Adrenal gland (tissue), 12 donors: ENCODE measurements around the gene LIPC. TPM values are rescaled to one million over a fixed set of nuclear protein-coding genes. Genes with fewer than 3 reads are reported as not detected.

ENCODE experiments used
- DNase-seq, 7 donors: peaks; one replicate each; pipeline ENCODE4 v3.0.0-alpha.2; 2019 to 2020
- H3K27ac ChIP-seq, 5 donors: fragments of 200-600 bp; sonication (generic) in 4 of 5; 1 replicate in 3 of 5; 2 replicates in 2 of 5; pipeline versions ENCODE4 v1.5.1 to v1.8.0; 2016 to 2020; ENCODE audit warnings: mild to moderate bottlenecking in 1 of 5
- H3K27me3 ChIP-seq: fragments of 200-600 bp; 2 replicates; pipeline ENCODE4 v1.8.0; 2021
- H3K36me3 ChIP-seq, 2 donors: fragments of 200-600 bp; replicated peaks in 1 of 2; 1 replicate in 1 of 2; 2 replicates in 1 of 2; pipeline versions ENCODE4 v1.5.1 to v1.8.0; 2018 to 2022
- H3K4me1 ChIP-seq, 2 donors: fragments of 200-600 bp; replicated peaks in 1 of 2; 1 replicate in 1 of 2; 2 replicates in 1 of 2; pipeline versions ENCODE4 v1.5.1 to v1.8.0; 2018 to 2021
- H3K4me3 ChIP-seq, 4 donors: fragments of 200-600 bp; sonication (generic) in 3 of 4; one replicate each; pipeline ENCODE4 v1.5.1; 2016 to 2018
- H3K9me3 ChIP-seq, 3 donors: fragments of 200-600 bp; sonication (generic) in 1 of 3; replicated peaks in 1 of 3; 1 replicate in 2 of 3; 2 replicates in 1 of 3; pipeline versions ENCODE4 v1.5.1 to v1.8.0; 2016 to 2021
- CTCF ChIP-seq, 6 experiments: fragments of 450-650 bp in 4 of 6; fragments of 200-600 bp in 2 of 6; sonication (generic) in 1 of 6; IDR thresholded peaks; 1 replicate in 5 of 6; 2 replicates in 1 of 6; pipeline versions ENCODE4 v1.5.1 to v1.8.0; 2016 to 2021; ENCODE audit warnings: antibody characterized with exemption in 6 of 6, mild to moderate bottlenecking in 2 of 6, moderate library complexity in 1 of 6
- POLR2A ChIP-seq, 2 donors: fragments of 450-650 bp; IDR thresholded peaks; one replicate each; pipeline ENCODE4 v1.6.1; 2017; ENCODE audit warnings: antibody characterized with exemption in 2 of 2, mild to moderate bottlenecking in 2 of 2, moderate library complexity in 1 of 2
- WGBS, 4 donors: extraction: QIAGEN DNeasy Blood & Tissue Kit in 2 of 4; methylation state at CpG; one replicate each; pipeline versions ENCODE4 v1.1.5 to v1.1.7; 2013 to 2017; 5-methylcytosine and 5-hydroxymethylcytosine counted together
- intact Hi-C, 2 donors: fragments of 100-400 bp; cut with DNase I; formaldehyde crosslinking; loops; one replicate each; pipeline versions ENCODE4 v1.14.1 to v1.15.0; 2022 to 2023
- polyA plus RNA-seq, 3 donors: library from polyadenylated mRNA; stranded (reverse); fragments of 200-250 nt in 2 of 3; fragments of 350-450 nt in 1 of 3; fragmentation: Illumina TruSeq in 1 of 3; extraction: RNeasy Lipid Tissue Mini Kit (QIAGEN cat#74804) in 1 of 3; gene quantifications; one replicate each; pipeline ENCODE4 v1.2.3, GENCODE V29; 2013 to 2014
- total RNA-seq, 9 donors: library from RNA; depleted of rRNA in 4 of 9; stranded (reverse); fragments of >200 nt in 4 of 9; fragments of 120-200 nt in 1 of 9; fragmentation: NEBNext Ultra II Directional in 1 of 9; extraction: Animal tissue kit (Norgen Biotek cat#: 25700) in 1 of 9; gene quantifications; one replicate each; pipeline versions ENCODE4 v1.1.0 to v1.2.4, GENCODE V29; 2013 to 2023
- donor health status: healthy with polysubstance abuse.
- donor health status: Bipolar disorder and iron deficiency.
- donor health status: DM: yes; HTN: yes; CAD: no.
- donor health status: DM: no; HTN: no; CAD: no.
- donor health status: DM: no; HTN: no; CAD: no.
- donor health status: DM: yes; HTN: yes; CAD: no.

The LIPC gene
- total and polyA plus RNA-seq, 12 donors: 0.11 to 1.0 (median 0.24) TPM; not detected in 5

- Histone ChIP-seq H3K4me3 (no peak overlapping the region), H3K36me3 (no peaks in the 10 kb centered on the region), H3K27me3 (no peaks in the 10 kb centered on the region), H3K9me3 (no peaks in the 10 kb centered on the region), H3K27ac (no peak overlapping the region), H3K4me1 (no peaks in the 10 kb centered on the region)
- TF ChIP-seq POLR2A (IDR thresholded peaks at IDR 0.05): no peak
- TF ChIP-seq CTCF (IDR thresholded peaks at IDR 0.05): no peak
- 74 to 83% (median 78%) methylated on average over 5 of the region's 5 CpGs for WGBS, 4 donors
- intact Hi-C loops: no loop called here
- no peak for DNase-seq
Measured at GRCh38 chr15:58393241-58393662, 38.5 kb upstream of the LIPC start.

GRCh38 chr15:58396181-58396580, 35.6 kb upstream of the LIPC start:
- no peak overlapping the region for H3K27ac ChIP-seq
- 57 to 73% (median 66%) methylated on average over 3 of the region's 3 CpGs for WGBS, 4 donors
- TF ChIP-seq POLR2A (IDR thresholded peaks at IDR 0.05): no peak
- TF ChIP-seq CTCF (IDR thresholded peaks at IDR 0.05): no peak
- H3K4me1 ChIP-seq: no peaks in the 10 kb centered on the region
- no peak overlapping the region for H3K4me3 ChIP-seq
- DNase-seq: no peak
- no peaks in the 10 kb centered on the region for H3K9me3 ChIP-seq
- no peaks in the 10 kb centered on the region for H3K36me3 ChIP-seq
- H3K27me3 ChIP-seq: no peaks in the 10 kb centered on the region
- intact Hi-C loops: no loop called here

- no peak overlapping the region for H3K4me3 ChIP-seq
- 81 to 92% (median 86%) methylated on average over 1 of the region's 1 CpG for WGBS, 4 donors
- no peaks in the 10 kb centered on the region for H3K36me3 ChIP-seq
- TF ChIP-seq POLR2A (IDR thresholded peaks at IDR 0.05) (no peak), CTCF (IDR thresholded peaks at IDR 0.05) (no peak)
- no peak overlapping the region for H3K27ac ChIP-seq
- no peaks in the 10 kb centered on the region for H3K9me3 ChIP-seq
- intact Hi-C loops: no loop called here
- no peak for DNase-seq
- H3K4me1 ChIP-seq: no peaks in the 10 kb centered on the region
- H3K27me3 ChIP-seq: no peaks in the 10 kb centered on the region
Measured at GRCh38 chr15:58398071-58398470, 33.7 kb upstream of the LIPC start.

GRCh38 chr15:58398643-58399042, 33.1 kb upstream of the LIPC start:
- 73 to 87% (median 85%) methylated on average over 4 to 6 of the region's 6 CpGs for WGBS, 4 donors
- intact Hi-C loops: no loop called here
- H3K4me1 ChIP-seq: no peaks in the 10 kb centered on the region

More at GRCh38 chr15:58398643-58399042, 33.1 kb upstream of the LIPC start:
- Histone ChIP-seq H3K9me3 (no peaks in the 10 kb centered on the region), H3K27ac (no peak overlapping the region), H3K36me3 (no peaks in the 10 kb centered on the region), H3K27me3 (no peaks in the 10 kb centered on the region), H3K4me3 (no peak overlapping the region)
- no peak for TF ChIP-seq CTCF (IDR thresholded peaks at IDR 0.05)
- TF ChIP-seq POLR2A (IDR thresholded peaks at IDR 0.05): no peak
- no peak for DNase-seq
